Measurements from ENCODE around the gene TBC1D22A.

- TF ChIP-seq, protein P1, sequence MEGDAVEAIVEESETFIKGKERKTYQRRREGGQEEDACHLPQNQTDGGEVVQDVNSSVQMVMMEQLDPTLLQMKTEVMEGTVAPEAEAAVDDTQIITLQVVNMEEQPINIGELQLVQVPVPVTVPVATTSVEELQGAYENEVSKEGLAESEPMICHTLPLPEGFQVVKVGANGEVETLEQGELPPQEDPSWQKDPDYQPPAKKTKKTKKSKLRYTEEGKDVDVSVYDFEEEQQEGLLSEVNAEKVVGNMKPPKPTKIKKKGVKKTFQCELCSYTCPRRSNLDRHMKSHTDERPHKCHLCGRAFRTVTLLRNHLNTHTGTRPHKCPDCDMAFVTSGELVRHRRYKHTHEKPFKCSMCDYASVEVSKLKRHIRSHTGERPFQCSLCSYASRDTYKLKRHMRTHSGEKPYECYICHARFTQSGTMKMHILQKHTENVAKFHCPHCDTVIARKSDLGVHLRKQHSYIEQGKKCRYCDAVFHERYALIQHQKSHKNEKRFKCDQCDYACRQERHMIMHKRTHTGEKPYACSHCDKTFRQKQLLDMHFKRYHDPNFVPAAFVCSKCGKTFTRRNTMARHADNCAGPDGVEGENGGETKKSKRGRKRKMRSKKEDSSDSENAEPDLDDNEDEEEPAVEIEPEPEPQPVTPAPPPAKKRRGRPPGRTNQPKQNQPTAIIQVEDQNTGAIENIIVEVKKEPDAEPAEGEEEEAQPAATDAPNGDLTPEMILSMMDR (IDR thresholded peaks at IDR 0.05) = no peak
- no peak for TF ChIP-seq POLR2A (IDR thresholded peaks at IDR 0.05)
These were observed 337.6 kb downstream of the TBC1D22A start for GRCh38 chr22:47100019-47100418.

Data from right lobe of liver (tissue), 4 donors.